Measurements from ENCODE around the gene MRLN.
"Not testable (repeated sequence)": the region's sequence is repeated elsewhere in the genome, so short reads cannot be mapped to it uniquely, and the experiment has no call there.

The MRLN gene

GRCh38 chr10:59744762-59745161 is 8.5 kb downstream of the MRLN start:
- not testable (repeated sequence) for DNase-seq

- not testable (repeated sequence) for DNase-seq
Observed at GRCh38 chr10:59744156-59744555, 9.1 kb downstream of the MRLN start.

DNA sequence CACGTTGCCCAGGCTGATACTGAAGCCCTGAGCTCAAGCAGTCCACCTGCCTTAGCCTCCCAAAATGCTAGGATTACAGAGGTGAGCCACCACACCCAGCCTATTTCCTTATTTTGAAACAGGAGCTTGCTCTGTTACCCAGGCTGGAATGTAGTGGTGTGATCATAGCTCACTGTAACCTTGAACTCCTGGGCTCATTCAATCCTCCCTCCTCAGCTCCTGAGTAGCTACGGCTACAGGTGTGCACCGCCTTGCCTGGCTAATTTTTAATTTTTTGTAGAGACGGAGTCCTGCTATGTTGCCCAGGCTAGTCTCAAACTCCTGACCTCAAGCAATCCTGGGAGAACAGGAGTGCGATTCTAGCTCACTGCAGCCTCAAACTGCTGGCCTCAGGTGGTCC is 11.7 kb downstream of the MRLN start:
- DNase-seq, result no peak

GRCh38 chr10:59741048-59741447 is 12.2 kb downstream of the MRLN start:
- no peak for DNase-seq

- DNase-seq, result no peak
Observed at GRCh38 chr10:59736749-59737148, 16.5 kb downstream of the MRLN start.

DNA sequence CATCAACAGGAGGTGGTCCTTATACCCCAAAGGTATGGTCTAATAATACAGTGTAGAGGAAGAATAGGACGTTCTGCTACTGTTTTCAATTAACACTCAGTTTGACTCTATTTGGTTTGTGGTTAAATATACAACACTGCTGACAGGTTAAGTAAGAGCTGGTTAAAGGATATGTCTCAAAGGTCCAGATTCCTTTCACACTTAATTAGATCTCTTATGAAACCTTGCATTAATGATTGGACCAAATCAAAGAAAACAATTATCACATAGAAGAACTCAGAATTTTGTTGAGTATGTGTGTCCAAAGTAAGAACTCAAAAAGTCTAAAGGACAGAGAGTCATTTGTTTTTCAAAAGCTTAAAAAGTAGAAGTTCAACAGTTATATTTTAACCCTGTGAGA is 18.0 kb downstream of the MRLN start:
- no peak for DNase-seq

GRCh38 chr10:59734014-59734462 is 19.2 kb downstream of the MRLN start:
- DNase-seq, result no peak

- DNase-seq, result not testable (repeated sequence)
Observed at GRCh38 chr10:59733321-59734013, 19.8 kb downstream of the MRLN start.

DNA sequence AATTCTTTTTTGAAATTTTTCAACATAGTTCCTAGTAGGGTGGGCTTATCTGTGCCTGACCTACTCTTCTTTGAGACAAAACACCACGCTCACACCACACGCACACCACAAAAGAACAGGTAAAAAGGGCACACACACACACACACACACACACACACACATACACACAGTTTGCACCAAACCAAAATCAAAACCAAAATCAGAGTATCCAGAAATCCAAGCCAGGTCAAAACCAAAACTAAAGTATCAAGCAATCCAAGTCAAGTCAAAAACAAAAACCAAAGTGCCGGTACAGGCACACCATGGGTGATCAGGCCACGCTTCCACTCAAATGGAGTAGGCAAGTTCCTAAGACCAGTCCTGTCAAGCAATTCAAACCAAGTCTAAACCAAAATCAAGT is 20.4 kb downstream of the MRLN start:
- DNase-seq, result not testable (repeated sequence)

- DNase-seq, result not testable (repeated sequence)
Observed at GRCh38 chr10:59729167-59729566, 24.1 kb downstream of the MRLN start.

- no peak for DNase-seq
Observed at GRCh38 chr10:59724098-59724938, 28.9 kb downstream of the MRLN start.

- DNase-seq, result no peak
Observed at GRCh38 chr10:59720377-59720776, 32.9 kb downstream of the MRLN start.

- no peak for DNase-seq
Observed at GRCh38 chr10:59719374-59719773, 33.9 kb downstream of the MRLN start.

- DNase-seq, result no peak
Observed at GRCh38 chr10:59718257-59718656, 35.0 kb downstream of the MRLN start.

DNA sequence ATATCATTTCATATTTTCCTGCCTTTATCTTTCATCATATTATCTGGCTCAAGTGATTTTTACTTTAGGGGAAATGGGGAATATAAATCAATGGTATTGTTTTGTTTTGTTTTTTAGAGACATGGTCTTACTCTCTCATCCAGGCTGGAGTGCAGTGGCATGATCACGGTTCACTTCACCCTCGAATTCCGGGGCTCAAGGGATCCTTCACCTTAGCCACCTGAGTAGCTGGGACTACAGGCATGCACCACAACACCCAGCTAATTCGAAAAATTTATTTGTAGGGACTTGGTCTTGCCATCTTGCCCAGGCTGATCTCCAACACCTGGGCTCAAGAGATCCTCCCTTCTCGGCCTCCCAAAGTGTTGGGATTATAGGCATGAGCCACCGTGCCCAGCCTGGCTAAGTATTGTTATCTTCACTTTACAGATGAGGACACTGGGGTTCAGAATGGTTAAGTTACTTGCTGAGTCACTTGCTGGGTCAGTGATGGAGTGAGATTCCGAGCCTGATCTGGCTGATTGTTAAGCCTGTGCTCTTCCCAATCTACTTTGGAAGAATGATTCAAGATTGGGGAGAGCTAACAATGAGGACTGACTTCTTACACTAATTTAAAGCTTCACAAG is 39.9 kb downstream of the MRLN start:
- DNase-seq, result no peak

- DNase-seq, result no peak
Observed at GRCh38 chr10:59711871-59712494, 41.3 kb downstream of the MRLN start.

GRCh38 chr10:59709395-59710125 is 43.7 kb downstream of the MRLN start, which contains the start of gene SLC16A9:
TSS of gene SLC16A9 (minus strand) at chr10:59709850. CDS start at chr10:59684291, 25,559 bp downstream.
- DNase-seq, result peak; percentile 15

GRCh38 chr10:59708816-59709394 is 44.4 kb downstream of the MRLN start:
- no peak for DNase-seq

DNA sequence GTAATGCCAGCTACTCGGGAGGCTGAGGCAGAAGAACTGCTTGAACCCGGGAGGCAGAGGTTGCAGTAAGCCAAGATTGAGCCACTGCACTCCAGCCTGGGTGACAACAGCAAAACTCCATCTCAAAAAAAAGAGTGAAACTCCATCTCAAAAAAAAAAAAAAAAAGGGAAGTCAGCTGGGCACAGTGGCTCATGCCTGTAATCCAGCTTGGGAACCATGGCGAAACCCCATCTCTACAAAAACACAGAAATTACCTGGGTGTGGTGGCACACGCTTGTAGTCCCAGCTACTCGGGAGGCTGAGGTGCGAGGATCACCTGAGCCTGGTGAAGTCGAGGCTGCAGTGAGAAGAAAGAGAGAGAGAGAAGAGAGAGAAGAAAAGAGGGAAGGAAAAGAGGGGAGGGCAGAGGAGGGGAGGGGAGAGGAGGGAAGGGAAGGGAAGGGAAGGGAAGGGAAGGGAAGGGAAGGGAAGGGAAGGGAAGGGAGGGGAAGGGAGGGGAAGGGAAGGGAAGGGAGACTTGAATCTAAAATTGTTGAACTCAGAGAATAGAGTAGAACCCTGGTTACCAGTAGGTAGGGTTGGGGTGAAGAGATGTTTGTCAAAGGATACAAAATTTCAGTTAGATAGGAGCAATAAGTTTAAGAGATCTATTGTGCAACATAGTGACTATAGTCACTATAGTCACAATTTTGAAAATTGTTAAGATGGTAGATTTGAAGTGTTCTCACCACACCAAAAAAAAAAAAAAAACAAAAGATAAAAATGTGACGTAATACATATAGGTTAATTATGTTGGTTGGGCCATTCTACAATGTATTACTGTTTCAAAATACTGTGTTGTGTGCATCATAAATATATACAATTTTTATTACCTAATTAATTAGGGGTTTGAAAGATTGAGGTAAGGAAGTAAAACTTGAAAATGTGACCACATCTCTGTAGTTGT is 46.1 kb downstream of the MRLN start:
- no peak for DNase-seq

DNA sequence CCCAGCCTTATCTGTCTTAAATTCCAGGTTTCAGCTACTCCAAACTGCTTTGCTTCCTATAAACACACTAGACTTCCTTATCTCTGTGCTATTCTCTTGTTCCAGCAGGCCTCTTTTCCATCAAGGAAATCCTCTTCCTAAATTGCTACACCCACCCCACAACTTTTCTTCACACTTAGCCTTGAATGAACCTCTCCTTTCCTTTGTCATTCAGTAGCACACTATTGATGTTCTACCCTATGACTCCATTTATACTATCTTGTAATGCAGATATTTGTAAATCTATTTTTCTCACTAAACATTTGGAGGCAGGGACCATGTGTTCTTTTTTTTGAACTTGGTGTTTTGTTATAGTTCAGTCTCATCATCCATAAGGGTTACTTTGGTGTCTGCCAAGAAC is 47.3 kb downstream of the MRLN start:
- DNase-seq, result no peak

DNA sequence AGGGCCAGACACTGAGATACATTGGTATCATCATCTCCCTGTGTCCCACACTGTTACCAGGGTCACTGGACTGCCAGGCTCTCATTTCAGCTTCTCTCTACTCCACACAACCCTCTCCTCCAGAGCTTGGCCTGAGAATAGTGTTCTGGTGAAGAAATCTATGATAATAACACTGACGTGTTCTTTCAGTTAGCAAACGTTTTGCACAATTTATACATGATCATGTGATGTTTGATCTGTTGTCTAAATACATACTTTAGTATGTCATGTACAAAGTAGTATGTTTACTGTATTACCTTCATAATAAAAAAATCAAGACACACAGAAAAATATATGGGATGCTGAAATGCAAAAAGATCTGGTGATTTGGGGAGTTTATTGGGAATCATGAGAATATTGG is 48.6 kb downstream of the MRLN start:
- no peak for DNase-seq
